ENCODE measurements around the gene PLEKHO2. TPM values are rescaled to one million over a fixed set of nuclear protein-coding genes. Genes with fewer than 3 reads are reported as not detected.

Gene PLEKHO2
- total and polyA plus RNA-seq, 10 of the 15 experiments (the other 5 are each of a cell fraction or from before 2014, with no cell fraction given), result 1.4 to 25.6 (median 20.5) TPM

DNA sequence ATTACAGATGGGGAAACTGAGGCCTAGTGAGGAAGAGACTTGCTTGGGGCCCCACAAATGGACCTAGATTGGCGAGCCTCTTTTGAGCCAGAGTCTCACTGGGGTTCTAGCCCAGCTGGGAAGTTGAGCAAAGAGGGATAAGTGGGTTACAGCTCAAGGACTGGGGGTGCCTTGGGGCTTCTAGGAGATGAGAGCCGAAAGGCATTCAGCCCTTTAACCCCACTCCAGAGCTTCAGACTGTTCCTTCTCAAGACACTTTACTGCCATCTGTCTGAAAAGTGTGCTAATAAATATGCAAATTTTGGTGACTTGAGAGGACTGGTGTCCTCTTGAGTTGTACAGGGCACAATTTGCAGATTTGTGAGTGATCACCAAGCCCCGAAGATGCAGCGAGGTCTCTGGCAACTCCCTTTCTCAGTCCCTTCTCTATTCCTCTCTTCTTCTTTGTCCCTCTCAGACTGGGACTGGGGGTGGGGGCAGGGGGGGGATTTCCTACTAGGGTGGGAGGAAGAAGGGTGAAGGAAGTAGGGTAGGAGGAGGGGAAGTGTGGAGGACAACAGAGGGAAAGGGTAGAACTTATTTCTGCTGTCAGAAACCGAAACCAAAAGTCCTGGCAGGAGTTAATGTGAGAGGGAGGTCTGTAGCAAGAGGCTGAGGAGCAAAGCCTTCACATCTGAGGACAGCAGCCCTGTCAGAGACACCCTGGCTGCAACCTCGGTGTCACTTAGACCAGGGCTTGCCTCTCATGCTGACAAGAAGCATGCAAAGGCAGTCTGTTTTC is 53.8 kb downstream of the PLEKHO2 start (continued):
- TF ChIP-seq SUPT20H (IDR thresholded peaks at IDR 0.05; ENCODE audit: borderline replicate concordance, control insufficient read depth, low read depth, low read length) (no peak), CHD4 (IDR thresholded peaks at IDR 0.05) (no peak), RUNX3 (IDR thresholded peaks at IDR 0.05; ENCODE audit: low read length) (no peak), SMARCA5 (IDR thresholded peaks at IDR 0.05) (0 out of 2 replicates have a peak, but pooled peaks have one; percentile 16), MXI1 (IDR thresholded peaks at IDR 0.05; ENCODE audit: low read depth, low read length) (peak; percentile 43; the same call in 1 of the 2 replicates), NFYB (IDR thresholded peaks at IDR 0.05; ENCODE audit: insufficient read depth, low read depth, low read length) (no peak), ZNF217 (IDR thresholded peaks at IDR 0.05) (no peak), NR2F1 (conservative IDR thresholded peaks at IDR 0.05) (peak; percentile 51), JUNB (IDR thresholded peaks at IDR 0.05) (no peak), IKZF1 (conservative IDR thresholded peaks at IDR 0.05) (peak; percentile 51), FOXK2 (IDR thresholded peaks at IDR 0.05) (no peak), HDGF (IDR thresholded peaks at IDR 0.05) (peak; percentile 81; the same call in 1 of the 2 replicates), RAD21 (IDR thresholded peaks at IDR 0.05; ENCODE audit: insufficient read depth, low read depth, low read length) (peak; percentile 73), TCF12 (IDR thresholded peaks at IDR 0.05; ENCODE audit: low read depth, low read length) (no peak), SIX5 (IDR thresholded peaks at IDR 0.05; ENCODE audit: low read depth, low read length, severe bottlenecking) (no peak), EP300 (IDR thresholded peaks at IDR 0.05; ENCODE audit: borderline replicate concordance in 1 of 2, control insufficient read depth in 1 of 2, low read depth in 2 of 2, low read length in 2 of 2) (no peak), EED (IDR thresholded peaks at IDR 0.05; ENCODE audit: low read depth) (peak; percentile 22; the same call in 1 of the 2 replicates), POLR2AphosphoS2 (IDR thresholded peaks at IDR 0.05; ENCODE audit: low read depth, low read length) (no peak), IKZF2 (IDR thresholded peaks at IDR 0.05) (peak; percentile 55; a peak in 3 of 4 replicates)
- TF ChIP-seq, protein P1, sequence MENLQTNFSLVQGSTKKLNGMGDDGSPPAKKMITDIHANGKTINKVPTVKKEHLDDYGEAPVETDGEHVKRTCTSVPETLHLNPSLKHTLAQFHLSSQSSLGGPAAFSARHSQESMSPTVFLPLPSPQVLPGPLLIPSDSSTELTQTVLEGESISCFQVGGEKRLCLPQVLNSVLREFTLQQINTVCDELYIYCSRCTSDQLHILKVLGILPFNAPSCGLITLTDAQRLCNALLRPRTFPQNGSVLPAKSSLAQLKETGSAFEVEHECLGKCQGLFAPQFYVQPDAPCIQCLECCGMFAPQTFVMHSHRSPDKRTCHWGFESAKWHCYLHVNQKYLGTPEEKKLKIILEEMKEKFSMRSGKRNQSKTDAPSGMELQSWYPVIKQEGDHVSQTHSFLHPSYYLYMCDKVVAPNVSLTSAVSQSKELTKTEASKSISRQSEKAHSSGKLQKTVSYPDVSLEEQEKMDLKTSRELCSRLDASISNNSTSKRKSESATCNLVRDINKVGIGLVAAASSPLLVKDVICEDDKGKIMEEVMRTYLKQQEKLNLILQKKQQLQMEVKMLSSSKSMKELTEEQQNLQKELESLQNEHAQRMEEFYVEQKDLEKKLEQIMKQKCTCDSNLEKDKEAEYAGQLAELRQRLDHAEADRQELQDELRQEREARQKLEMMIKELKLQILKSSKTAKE (IDR thresholded peaks at IDR 0.05; ENCODE audit: low read depth, poor library complexity, severe bottlenecking), result peak; percentile 34
- TF ChIP-seq, protein P2, sequence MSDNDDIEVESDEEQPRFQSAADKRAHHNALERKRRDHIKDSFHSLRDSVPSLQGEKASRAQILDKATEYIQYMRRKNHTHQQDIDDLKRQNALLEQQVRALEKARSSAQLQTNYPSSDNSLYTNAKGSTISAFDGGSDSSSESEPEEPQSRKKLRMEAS (IDR thresholded peaks at IDR 0.05; ENCODE audit: low read depth, low read length), result 0 out of 2 replicates have a peak, but pooled peaks have one; percentile 45
- TF ChIP-seq, protein P3, sequence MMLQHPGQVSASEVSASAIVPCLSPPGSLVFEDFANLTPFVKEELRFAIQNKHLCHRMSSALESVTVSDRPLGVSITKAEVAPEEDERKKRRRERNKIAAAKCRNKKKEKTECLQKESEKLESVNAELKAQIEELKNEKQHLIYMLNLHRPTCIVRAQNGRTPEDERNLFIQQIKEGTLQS (IDR thresholded peaks at IDR 0.05; ENCODE audit: borderline replicate concordance, extremely low read depth, low read depth, low read length), result no peak
- TF ChIP-seq, protein P4, sequence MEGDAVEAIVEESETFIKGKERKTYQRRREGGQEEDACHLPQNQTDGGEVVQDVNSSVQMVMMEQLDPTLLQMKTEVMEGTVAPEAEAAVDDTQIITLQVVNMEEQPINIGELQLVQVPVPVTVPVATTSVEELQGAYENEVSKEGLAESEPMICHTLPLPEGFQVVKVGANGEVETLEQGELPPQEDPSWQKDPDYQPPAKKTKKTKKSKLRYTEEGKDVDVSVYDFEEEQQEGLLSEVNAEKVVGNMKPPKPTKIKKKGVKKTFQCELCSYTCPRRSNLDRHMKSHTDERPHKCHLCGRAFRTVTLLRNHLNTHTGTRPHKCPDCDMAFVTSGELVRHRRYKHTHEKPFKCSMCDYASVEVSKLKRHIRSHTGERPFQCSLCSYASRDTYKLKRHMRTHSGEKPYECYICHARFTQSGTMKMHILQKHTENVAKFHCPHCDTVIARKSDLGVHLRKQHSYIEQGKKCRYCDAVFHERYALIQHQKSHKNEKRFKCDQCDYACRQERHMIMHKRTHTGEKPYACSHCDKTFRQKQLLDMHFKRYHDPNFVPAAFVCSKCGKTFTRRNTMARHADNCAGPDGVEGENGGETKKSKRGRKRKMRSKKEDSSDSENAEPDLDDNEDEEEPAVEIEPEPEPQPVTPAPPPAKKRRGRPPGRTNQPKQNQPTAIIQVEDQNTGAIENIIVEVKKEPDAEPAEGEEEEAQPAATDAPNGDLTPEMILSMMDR (IDR thresholded peaks at IDR 0.05 in 2 of 3, conservative IDR thresholded peaks at IDR 0.05 in 1 of 3; ENCODE audit: control insufficient read depth in 2 of 3, extremely low read depth in 1 of 3, insufficient read depth in 1 of 3, low read depth in 3 of 3, low read length in 3 of 3), result peak in 2 of 3 experiments; percentile 44 to 56; a peak in 3 of 6 replicates
- TF ChIP-seq, protein P5, sequence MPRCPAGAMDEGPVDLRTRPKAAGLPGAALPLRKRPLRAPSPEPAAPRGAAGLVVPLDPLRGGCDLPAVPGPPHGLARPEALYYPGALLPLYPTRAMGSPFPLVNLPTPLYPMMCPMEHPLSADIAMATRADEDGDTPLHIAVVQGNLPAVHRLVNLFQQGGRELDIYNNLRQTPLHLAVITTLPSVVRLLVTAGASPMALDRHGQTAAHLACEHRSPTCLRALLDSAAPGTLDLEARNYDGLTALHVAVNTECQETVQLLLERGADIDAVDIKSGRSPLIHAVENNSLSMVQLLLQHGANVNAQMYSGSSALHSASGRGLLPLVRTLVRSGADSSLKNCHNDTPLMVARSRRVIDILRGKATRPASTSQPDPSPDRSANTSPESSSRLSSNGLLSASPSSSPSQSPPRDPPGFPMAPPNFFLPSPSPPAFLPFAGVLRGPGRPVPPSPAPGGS (IDR thresholded peaks at IDR 0.05; ENCODE audit: borderline replicate concordance, insufficient read depth, low read depth, low read length, poor library complexity, severe bottlenecking), result no peak
